IPS DF 6.9 (cell line): Measurements from ENCODE around the gene PRM3.

Source experiments
- DNase-seq: peaks from one replicate; pipeline ENCODE4 v3.0.0-alpha.2; 2013; ENCODE audit warnings: low read depth, low spot score
- H3K27ac ChIP-seq: one replicate; pipeline ENCODE4 v1.5.1; 2013; ENCODE audit warnings: low read length, control low read depth
- H3K27me3 ChIP-seq: 2 replicates; pipeline ENCODE4 v1.6.1; 2013; ENCODE audit warnings: mild to moderate bottlenecking, low read length; ENCODE audit not compliant: control insufficient read depth, insufficient read depth
- H3K36me3 ChIP-seq: 2 replicates; pipeline ENCODE4 v1.6.1; 2013; ENCODE audit warnings: low read length; ENCODE audit not compliant: control insufficient read depth, insufficient read depth
- H3K4me1 ChIP-seq: 2 replicates; pipeline ENCODE4 v1.6.1; 2013; ENCODE audit warnings: low read length; ENCODE audit not compliant: control insufficient read depth, insufficient read depth
- H3K4me3 ChIP-seq: 2 replicates; pipeline ENCODE4 v1.5.1; 2013; ENCODE audit warnings: mild to moderate bottlenecking, low read length
- H3K9me3 ChIP-seq: 2 replicates; pipeline ENCODE4 v1.6.1; 2013; ENCODE audit warnings: low read length, inconsistent platforms; ENCODE audit not compliant: control insufficient read depth, insufficient read depth
- WGBS: extraction: QIAGEN DNeasy Blood & Tissue Kit; methylation state at CpG from one replicate; pipeline ENCODE4 v1.1.7; 2013; ENCODE audit warnings: mixed read lengths, missing lambda C conversion rate; ENCODE audit not compliant: insufficient read length, insufficient coverage; 5-methylcytosine and 5-hydroxymethylcytosine counted together

Gene PRM3

DNA sequence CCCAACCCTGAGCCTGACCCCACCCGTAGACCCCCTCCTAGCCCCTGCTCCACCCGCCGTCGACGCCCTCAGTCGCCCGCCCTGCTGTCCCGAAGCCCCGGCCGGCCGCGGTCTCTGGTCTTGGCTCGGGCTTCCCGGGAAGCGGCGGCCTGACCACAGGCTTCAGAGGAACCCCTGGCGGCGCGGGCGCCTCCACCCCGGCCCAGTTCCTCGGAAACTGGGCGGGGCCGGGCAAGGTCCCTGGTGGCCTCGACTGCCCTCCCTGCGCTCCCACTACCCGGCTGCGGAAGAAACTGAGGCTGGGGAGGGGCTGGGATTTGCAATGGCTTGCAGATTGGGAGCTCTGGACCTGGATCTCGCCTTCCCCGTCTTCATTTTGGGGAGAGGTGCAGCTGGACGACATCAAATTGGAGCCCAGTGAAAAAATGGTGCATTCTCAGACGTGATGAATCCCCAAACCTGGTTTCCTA lies 16.7 kb downstream of the PRM3 start:
- H3K27me3 ChIP-seq = no peaks in the 10 kb centered on the region
- peaks cover 8% of the 10 kb centered on the region; the same call in 1 of the 2 replicates for H3K36me3 ChIP-seq
- DNase-seq = no peak
- H3K27ac ChIP-seq = no peak overlapping the region
- H3K9me3 ChIP-seq = no peaks in the 10 kb centered on the region
- H3K4me3 ChIP-seq = peak overlapping the region; percentile 93; the same call in 1 of the 2 replicates
- H3K4me1 ChIP-seq = 0 out of 2 replicates have a peak, but pooled peaks cover 3% of the 10 kb centered on the region
- WGBS = no CpG with 5 or more reads among the region's 32 CpGs

DNA sequence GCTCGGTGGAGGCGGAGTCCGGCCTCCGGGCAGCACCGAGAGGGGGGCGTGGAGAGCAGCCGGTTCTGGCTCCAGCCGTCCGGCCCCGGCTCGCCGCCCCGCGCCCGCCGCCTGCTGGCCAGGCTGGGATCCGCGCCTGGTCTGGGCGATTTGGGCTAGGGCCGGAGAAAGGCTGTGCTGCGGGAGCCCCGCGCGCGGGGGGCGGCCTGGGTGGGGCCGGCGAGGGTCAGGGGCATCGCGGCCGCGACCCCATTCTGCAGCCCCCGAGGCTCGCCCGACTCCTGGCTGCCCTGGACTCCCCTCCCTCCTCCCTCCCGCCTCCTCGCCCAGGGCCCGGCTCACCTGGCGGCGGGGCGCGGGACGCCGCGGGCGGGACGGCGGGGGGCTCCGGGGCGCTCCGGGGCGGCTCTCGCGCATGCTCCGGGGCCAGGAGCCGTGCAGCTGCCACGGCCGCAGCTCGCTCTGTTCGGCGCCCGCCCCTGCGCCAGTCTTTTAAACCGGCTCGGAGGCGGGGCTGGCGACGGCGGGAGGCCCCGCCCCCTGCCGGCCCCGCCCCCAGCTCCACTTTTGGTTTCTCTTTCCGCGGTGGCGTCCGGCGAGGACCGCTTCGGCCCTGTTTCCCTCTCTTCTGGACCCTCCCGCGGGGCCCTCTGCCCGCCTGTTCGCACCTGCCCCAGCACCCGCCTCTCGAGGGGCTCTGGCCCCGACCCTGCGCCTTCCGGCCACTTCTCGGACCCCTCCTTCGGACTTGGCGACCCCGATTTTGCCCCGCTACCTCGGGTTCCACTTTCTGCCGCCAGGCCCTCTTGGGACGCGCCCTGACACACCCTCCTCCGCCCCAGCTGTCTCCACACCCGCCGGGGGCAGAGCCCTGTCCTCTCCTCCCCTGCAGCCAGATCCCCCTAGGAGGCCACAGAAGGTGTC lies 17.4 kb downstream of the PRM3 start, which contains the start of gene SOCS1:
Gene SOCS1 (minus strand): TSS at position 468 of the 924 bp plus-strand sequence. CDS start 726 bp downstream, outside the sequence.
- H3K4me1 ChIP-seq = 0 out of 2 replicates have a peak, but pooled peaks cover 3% of the 10 kb centered on the region

DNA sequence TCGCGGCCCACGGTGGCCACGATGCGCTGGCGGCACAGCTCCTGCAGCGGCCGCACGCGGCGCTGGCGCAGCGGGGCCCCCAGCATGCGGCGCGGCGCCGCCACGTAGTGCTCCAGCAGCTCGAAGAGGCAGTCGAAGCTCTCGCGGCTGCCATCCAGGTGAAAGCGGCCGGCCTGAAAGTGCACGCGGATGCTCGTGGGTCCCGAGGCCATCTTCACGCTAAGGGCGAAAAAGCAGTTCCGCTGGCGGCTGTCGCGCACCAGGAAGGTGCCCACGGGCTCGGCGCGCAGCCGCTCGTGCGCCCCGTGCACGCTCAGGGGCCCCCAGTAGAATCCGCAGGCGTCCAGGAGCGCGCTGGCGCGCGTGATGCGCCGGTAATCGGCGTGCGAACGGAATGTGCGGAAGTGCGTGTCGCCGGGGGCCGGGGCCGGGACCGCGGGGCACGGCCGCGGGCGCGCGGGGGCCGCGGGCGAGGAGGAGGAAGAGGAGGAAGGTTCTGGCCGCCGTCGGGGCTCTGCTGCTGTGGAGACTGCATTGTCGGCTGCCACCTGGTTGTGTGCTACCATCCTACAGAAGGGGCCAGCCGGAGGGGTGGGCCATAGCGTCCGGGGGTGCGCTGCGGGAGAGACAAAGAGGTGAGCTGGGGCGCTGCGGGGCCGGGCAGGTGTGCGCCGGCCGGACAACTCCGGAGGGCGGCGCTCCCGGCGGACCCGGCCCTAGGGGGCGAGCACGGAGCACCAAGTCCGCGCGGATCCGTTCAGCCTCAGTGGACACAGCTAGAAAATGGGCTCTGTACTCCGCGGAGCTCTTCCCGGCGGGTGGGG lies 18.3 kb downstream of the PRM3 start:
- DNase-seq = no peak
- peaks cover 8% of the 10 kb centered on the region; the same call in 1 of the 2 replicates for H3K36me3 ChIP-seq
- H3K27me3 ChIP-seq = no peaks in the 10 kb centered on the region
- H3K4me3 ChIP-seq = peak overlapping the region; percentile 93
- H3K27ac ChIP-seq = no peak overlapping the region
- H3K4me1 ChIP-seq = 0 out of 2 replicates have a peak, but pooled peaks cover 3% of the 10 kb centered on the region
- H3K9me3 ChIP-seq = no peaks in the 10 kb centered on the region
- no CpG with 5 or more reads among the region's 105 CpGs for WGBS

More for the DNA sequence above, 17.4 kb downstream of the PRM3 start, which contains the start of gene SOCS1:
- H3K27me3 ChIP-seq = no peaks in the 10 kb centered on the region
- no peak within 1 kb of the TSS for H3K27ac ChIP-seq
- peak within 1 kb of the TSS; percentile 93 for H3K4me3 ChIP-seq
- H3K36me3 ChIP-seq = peaks cover 8% of the 10 kb centered on the region; the same call in 1 of the 2 replicates
- WGBS = no CpG with 5 or more reads among the region's 100 CpGs
- no peaks in the 10 kb centered on the region for H3K9me3 ChIP-seq
- DNase-seq = no peak

DNA sequence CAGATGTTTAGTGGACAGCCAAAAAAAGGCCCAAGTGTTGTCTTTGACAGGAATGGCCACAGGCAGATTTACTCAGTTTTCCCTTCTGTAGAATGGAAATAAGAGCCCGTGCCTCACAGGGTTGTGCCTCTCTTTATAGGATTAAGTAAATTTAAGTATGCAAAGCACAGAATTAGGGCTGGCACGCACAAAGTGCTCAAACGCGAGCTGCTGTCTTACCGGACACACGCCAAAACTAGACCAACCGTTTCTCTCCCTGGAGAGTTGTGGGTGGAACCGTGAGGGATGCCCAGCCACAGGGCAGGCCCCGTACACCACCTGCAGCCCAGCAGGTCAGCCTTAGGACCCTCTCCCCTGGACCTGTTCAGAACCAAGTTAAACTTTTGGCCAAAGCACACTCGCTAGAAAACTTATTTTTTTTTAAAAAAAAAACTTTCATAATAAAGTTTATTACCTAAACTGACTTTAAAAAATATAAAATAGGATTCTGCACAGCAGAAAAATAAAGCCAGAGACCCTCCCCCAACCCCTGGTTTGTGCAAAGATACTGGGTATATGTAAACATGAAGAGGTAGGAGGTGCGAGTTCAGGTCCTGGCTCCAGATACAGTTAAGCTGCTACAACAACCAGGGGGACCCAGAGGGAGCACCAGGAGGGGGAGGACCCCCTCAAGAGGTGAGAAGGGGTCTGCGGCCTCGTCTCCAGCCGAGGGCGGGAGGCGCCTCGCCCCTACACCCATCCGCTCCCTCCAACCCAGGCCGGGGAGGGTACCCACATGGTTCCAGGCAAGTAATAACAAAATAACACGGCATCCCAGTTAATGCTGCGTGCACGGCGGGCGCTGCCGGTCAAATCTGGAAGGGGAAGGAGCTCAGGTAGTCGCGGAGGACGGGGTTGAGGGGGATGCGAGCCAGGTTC lies 19.2 kb downstream of the PRM3 start:
- H3K9me3 ChIP-seq = no peaks in the 10 kb centered on the region
- no CpG with 5 or more reads among the region's 29 CpGs for WGBS
- H3K27me3 ChIP-seq = no peaks in the 10 kb centered on the region
- H3K4me3 ChIP-seq = peak overlapping the region; percentile 93; the same call in 1 of the 2 replicates
- H3K4me1 ChIP-seq = 0 out of 2 replicates have a peak, but pooled peaks cover 3% of the 10 kb centered on the region
- no peak for DNase-seq
- H3K36me3 ChIP-seq = peaks cover 8% of the 10 kb centered on the region; the same call in 1 of the 2 replicates
- no peak overlapping the region for H3K27ac ChIP-seq

DNA sequence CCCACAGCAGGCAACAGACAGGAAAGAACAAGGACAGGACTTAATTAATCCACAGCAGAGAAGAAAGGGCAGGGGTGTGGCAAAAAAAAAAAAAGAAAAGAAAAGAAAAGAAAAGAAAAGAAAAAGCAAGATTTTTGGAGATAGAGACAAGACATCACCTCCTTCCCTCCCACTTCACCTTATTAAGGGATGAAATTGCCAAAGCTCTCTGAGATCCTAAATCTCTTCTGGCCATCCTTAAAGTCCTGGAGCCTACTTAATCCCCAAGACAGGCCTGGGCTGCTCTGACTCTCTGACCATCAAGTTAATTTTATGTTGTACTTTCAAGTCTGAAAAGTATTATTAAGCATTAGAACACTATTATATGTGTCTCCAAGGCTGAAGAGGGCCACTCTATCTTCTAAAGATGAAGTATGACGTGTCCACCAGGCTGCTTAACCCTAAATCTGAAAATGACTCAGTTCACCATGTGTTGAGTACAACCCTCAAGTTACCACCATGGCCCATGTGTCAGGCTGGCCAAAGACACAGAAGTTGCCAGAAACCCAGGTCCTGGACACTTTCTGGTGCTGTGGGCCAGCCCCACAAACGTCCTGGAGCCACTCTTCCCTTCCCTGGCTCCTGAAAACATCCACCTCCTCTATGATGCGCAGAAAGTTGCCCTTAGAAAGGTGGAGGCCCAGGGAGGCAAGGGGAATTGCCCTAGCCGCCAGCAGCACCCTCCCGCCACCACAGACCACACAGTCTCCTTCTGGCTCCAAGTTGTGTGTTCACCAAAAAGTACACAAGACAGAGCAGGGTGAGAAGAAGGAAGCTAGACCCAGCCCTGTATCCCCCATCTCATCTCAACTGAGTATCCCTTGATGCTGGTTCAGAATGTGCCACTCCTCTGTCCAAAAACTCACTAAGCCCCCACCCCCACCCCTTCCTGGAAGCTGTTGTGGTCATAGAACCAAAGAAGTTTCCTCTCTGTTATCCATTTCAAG lies 20.1 kb downstream of the PRM3 start:
- H3K27ac ChIP-seq = no peak overlapping the region
- no peak overlapping the region for H3K4me3 ChIP-seq

DNA sequence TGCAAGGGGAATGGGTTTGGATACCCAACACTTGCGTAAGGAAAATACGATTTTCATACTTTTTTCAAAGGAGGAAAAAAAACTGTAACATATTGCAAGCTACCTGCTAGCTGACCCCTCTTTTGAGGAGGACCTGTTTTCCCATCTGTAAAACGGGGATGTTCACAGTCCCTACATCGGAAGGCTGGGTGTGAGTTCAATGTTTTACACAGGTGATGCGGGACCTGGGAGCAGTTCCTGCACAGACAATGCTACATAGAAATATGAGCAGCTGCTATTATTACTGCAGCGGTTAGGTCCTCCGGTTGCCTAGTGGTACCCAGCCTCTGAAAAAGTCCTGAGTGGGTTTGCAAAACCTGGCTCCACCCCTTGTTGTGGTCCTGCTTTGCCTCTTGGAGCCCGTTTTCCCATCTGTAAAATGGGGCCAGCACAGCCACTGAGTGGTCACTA lies 20.9 kb downstream of the PRM3 start:
- H3K27me3 ChIP-seq = no peaks in the 10 kb centered on the region
- no CpG with 5 or more reads among the region's 8 CpGs for WGBS
- DNase-seq = no peak
- H3K9me3 ChIP-seq = no peaks in the 10 kb centered on the region
- no peak overlapping the region for H3K27ac ChIP-seq
- no peak overlapping the region for H3K4me3 ChIP-seq
- peaks cover 8% of the 10 kb centered on the region; the same call in 1 of the 2 replicates for H3K36me3 ChIP-seq
- H3K4me1 ChIP-seq = 0 out of 2 replicates have a peak, but pooled peaks cover 3% of the 10 kb centered on the region

More for the DNA sequence above, 20.1 kb downstream of the PRM3 start:
- Histone ChIP-seq H3K27me3 (no peaks in the 10 kb centered on the region), H3K36me3 (peaks cover 8% of the 10 kb centered on the region; the same call in 1 of the 2 replicates), H3K4me1 (0 out of 2 replicates have a peak, but pooled peaks cover 3% of the 10 kb centered on the region), H3K9me3 (no peaks in the 10 kb centered on the region)
- WGBS = no CpG with 5 or more reads among the region's 5 CpGs
- DNase-seq = no peak

DNA sequence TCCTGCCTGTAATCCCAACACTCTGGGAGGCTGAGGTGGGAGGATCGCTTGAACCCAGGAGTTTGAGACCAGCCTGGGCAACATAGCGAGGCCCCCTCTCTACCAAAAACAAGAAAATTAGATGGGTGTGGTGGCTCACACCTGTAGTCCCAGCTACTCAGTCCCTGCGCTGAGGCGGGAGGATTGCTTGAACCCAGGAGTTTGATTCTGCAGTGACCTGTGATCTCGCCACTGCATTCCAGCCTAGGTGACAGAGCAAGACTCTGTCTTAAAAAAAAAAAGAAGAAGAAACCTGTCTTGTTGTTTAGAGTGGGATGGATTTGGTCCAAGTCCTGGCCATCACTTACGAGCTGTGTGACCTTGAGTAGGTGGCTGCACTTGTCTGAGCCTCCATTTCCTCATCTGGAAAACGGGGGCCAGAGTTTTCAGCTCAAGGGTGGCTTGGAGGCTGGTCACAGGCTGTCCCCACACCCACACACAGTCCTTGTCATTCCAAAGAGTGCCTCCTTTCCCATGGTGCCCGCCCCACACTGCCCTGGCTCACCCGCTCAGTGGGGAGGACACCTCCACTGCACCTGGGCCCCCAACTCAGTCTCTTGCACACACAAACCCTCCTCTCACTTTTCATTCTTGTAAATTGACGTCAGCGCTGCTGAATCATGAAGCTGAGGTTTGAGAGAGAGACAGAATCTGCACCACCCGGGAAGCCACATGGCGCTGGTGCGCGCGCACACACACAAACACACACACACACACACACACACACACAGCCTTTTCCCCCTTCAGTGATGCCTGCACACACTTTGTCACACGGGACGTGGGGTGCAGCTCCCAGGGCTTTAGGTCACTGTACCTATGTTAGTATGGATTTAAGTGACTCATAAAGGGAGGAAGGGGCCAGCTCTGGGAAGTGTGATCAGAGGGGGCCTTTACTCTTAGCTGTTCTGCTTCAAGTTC lies 21.6 kb downstream of the PRM3 start:
- Histone ChIP-seq H3K9me3 (no peaks in the 10 kb centered on the region), H3K36me3 (peaks cover 8% of the 10 kb centered on the region; the same call in 1 of the 2 replicates), H3K27ac (no peak overlapping the region), H3K27me3 (no peaks in the 10 kb centered on the region), H3K4me3 (no peak overlapping the region), H3K4me1 (0 out of 2 replicates have a peak, but pooled peaks cover 1% of the 10 kb centered on the region)
- DNase-seq = no peak
- WGBS = no CpG with 5 or more reads among the region's 18 CpGs
